GM21381 (cell line): Measurements from ENCODE around the gene PIWIL4.
"Not testable (repeated sequence)": the region's sequence is repeated elsewhere in the genome, so short reads cannot be mapped to it uniquely, and the experiment has no call there.

Source experiments
- ATAC-seq: cut with Tn5 transposase; IDR thresholded peaks from one replicate; pipeline ENCODE4 v1.9.1; 2021; ENCODE audit warnings: mild to moderate bottlenecking, moderate library complexity; ENCODE audit not compliant: unreplicated experiment

PIWIL4 gene

DNA sequence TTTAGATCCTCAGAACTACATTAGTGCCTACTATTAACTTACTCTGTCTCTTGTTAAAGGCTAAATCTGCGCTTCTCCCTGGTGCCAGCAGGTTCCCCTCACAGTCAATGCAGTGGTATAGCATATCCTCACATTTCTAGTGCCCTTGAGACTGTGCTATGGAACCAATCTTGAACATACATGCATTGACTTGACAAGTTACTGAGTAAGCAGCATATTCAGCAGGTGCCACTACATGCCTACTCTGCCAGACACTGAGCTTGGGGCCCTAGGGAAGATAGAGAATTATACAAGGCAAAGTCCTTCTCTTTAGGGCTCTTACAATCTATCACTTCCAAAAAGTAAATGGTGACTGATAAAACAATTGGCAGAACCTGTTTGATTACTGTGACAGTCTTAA lies 20.3 kb upstream of the PIWIL4 start:
- ATAC-seq, result no peak

DNA sequence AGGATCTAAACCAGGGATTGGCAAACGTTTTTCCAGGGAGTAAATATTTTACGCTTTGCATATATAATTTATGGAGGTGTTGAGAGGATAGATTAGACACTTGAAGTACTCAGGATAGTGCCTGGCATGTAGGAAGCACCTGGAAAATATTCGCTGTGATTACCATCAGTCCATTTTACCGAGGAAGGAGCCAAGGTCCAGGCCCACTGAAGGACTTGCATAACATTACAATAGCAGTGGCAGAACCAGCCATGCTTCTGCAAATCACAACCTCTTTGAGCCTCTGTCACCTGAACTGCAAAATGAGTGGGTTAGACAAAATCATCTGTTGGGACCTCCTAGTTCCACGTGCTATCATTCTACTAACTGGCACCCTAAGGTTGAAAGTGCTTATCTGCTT lies 18.0 kb upstream of the PIWIL4 start:
- no peak for ATAC-seq

DNA sequence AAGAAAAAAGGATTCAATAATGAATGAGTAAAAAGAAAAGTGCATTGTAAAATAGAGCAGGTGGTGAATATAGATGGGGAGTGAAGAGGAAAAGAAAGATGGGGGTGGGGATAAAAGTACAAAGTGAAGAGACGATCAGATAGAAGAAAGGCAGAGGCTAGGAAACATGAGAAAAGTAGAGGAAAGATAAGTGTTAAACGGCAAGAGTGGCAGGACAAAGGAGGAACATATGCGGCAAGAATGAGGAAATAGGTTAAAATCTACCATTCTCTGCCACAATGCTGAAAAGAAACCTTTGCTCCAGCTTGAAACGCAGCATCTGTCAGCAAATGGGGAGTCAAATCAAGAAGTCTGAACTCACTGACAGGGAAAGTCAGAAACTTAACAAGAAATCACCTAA lies 16.7 kb upstream of the PIWIL4 start:
- no peak for ATAC-seq

DNA sequence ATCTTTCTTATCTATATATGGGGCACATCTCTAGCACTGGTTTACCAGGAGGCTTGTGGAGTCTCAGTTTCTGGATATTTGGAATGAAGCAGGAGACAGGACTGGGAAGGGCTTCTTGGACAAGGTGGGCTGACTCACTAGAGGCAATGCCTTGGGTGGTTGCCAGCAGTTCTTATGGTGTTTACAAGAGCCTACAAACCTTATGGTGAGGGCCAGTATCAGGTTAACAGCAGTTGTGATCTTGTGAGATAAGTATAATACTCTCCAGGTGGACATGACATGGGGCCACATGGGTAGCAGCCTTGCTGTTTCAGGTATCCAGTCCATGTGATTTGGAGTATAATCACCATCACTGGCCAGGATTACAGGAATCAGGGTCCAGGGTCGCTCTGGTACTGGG lies 13.2 kb upstream of the PIWIL4 start:
- no peak for ATAC-seq

DNA sequence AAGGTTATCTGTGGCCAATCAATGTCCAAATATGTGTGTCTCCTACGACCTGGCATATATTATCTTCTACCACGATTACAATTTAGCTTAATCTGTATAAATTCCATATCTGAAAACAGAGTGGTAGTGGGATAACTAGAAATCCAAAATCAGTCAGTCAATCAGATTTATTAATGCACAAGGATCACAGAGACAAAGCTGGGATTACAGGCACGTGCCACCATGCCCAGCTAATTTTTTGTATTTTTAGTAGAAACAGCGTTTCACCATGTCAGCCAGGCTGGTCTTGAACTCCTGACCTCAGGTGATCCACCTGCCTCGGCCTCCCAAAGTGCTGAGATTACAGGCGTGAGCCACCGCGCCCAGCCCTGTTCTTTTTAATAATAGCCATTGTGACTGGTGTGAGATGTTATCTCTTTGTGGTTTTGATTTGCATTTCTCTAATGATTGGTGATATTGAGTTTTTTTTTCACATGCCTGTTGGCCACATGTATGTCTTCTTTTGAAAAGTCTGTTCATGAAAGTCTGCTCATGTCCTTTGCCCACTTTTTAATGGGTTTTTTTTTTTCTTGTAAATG lies 11.3 kb upstream of the PIWIL4 start:
- not testable (repeated sequence) for ATAC-seq

DNA sequence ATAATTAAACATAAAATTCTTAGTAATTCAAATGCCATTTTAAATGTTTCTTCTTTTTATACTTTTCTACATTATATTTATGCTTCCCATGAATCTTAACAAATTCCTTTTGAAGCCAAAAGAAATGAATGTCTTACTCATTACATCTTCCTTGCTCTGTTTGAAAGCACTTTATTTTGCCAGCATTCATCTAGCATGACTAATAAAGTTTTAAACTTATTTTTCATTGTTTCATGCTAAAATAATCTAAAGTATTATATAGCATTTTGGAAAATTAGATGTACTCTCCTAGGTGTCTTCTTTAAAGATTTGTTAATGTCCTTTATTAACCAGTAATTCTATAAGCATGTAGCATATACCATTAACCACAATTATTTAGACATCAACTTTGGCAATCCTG lies 9.7 kb upstream of the PIWIL4 start:
- no peak for ATAC-seq

DNA sequence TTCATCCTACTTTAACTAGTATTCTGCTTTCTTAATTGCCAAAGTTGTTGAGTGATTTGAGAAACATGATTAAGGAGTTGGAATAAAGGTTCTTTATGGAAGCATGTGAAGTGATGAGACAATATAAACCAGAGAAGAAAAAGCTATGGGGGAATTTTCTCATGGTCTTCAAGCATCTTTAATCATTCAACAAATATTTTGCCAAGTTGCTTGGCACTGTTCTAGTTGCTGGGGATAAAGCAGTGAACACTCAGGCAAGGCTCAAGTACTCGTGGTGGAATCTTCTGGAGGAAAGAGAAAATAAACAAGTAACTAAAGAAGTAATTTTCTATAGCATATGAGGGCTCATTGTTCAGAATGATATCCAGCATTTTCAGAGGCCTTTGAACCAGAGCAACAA lies 9.2 kb upstream of the PIWIL4 start:
- peak; percentile 12 for ATAC-seq

DNA sequence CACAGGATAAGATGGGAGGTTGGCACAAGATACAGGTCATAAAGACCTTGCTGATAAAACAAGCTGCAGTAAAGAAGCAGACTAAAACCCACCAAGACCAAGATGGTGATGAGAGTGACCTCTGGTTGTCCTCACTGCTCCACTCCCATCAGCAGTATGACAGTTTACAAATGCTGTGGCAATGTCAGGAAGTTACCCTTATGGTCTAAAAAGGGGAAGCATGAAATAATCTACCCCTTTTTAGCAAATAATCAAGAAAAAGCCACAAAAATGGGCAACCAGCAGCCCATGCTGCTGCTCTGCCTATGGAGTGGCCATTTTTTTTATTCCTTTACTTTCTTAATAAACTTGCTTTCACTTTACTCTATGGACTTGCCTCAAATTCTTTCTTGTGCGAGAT lies 8.7 kb upstream of the PIWIL4 start:
- peak; percentile 44 for ATAC-seq

DNA sequence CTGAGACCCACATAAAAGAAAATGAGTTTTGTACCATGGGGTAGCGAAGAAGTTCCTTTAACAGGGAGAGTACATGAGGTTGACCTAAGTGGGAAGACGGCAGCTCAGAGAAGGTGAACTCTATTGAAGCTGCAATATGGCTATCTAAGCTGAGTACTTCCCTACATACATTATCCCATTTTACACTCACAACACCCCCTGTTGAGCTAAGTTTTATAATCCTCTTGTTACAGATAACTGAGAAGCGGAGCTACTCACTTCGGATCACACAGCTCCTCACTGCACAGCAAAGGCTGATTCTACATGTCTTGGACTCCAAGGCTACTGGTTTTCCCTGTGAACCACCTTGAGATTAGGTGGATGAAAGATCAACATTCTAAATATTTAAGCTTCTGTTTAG lies 8.2 kb upstream of the PIWIL4 start:
- ATAC-seq, result no peak

DNA sequence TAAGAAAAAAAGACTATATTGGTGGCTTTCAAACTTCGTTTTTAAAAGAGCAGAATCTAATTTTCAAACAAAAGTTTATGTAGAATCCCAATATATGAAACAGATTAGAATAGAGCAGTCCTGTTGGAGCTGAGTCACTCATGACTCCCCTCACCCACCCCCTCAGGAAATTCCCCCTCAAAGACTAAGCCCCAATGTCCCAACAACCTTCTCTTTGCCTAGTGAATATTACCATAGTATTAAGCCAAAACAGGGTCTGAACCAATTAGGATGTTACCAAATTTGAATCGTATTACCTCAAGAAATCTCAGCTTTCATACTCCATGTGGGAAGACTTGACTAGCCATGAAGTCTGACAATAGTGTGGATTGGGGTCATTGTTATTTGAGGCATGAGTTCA lies 7.8 kb upstream of the PIWIL4 start:
- ATAC-seq, result no peak

DNA sequence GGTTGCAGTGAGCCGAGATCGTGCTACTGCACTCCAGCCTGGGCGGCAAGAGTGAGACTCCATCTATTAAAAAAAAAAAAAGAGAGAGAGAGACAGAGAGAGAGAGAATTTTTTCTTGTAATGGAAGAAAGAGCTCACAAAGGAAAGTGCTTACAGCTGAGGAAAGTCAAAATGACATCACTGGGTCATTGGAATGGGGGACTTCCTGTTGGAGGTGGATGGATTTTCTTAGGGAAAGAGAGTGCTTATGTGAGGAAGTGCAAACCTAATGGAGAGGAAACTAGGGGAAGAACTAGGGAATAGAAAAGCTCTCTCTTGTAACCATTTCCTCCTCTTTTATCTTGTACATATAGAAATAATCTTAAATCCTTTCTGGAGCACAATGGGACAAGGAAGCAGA lies 6.3 kb upstream of the PIWIL4 start:
- no peak for ATAC-seq

DNA sequence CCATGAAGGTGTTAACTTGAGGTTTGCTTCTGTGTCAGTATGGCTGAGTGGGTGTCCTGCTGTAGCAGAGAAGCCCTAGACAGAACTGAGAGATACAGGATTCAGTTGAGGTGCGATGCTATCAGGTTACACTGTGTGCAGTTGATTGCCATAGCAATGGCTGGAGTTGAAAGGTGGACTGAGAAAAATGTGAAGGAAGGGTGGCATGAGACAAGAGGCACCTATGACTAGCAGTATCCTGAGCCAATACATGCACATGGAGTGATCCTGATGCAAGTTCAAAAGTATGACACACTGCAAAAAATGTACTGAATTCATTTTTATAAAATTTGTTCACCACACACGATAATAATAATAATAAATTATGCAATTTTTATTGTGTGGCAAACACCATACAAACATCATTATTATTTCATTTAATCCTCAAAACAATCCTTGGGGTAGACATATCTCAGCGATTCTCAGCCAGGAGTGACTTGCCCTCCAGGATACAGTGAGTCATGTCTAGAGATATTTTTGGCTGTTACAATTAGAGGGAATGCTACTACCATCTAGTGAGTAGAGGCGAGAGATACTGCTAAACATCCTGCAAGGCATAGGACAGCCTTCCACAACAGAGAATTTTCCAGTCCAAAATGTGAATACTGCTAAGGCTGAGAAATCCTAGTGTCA lies 3.9 kb upstream of the PIWIL4 start:
- no peak for ATAC-seq

DNA sequence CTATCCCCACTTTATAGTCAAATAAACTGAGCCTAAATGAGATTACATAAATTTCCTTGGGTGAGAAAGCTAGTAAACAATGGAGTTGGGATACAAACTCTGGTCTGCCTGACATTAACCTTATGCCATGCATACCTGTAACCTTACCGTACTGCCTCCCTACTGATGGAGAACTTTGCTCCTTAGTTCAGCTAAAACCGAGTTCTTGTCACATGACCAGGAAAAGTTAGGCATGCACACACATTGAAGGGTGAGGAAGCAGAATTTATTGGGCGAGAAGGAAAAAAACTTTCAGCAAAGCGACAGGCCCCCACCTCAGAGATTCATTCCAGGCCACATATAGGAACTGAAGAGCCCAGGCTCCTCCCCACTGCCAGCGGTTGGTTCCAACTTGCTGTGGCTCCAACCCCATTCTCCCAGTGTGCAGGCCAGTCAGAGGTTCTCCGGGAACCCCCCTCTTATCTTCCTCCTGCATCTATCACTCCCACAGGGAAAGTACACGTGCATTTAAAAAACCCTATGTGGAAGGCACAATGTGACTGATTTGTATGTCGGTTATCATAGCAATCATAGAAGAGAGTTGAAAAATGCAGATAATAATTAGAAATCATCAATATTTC lies 3.2 kb upstream of the PIWIL4 start:
- ATAC-seq, result no peak

DNA sequence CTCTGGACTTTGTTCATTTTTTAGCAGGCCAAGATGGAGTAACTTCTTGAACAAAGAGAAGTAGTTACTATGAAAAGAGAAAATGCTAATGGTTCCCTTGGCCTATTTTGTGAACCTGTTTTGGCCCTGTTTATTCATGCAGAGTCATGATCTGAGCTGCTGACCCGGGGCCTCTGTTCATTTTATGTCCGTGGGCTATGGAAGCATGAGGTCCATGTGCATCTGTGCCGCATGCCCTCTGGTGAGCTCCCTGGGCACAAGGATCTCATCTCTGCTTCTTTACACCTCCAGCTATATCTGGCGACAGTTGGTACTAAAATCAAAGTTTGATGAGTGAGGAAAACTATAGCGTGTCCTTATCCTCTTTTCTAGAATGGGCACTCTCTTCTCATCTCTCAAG lies 1.0 kb downstream of the PIWIL4 start:
- ATAC-seq, result no peak

DNA sequence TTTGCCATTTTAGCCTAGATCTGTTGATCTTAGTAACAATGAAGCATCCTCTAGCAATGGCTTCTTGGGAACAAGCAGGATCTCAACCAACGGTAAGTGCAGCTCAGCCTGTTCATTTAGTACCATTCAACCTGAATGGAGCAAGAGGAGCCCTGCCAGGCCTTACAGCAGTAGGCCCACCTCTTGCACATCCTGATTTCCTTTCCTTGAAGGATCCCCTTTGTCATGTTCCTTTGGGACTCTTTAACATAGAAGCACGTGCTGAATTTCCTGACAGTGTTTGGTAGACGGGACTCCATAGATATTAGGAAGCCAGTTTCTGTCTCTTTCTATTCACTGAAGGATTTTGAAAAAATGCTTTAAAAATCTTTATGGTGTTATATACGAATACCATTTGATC lies 1.5 kb downstream of the PIWIL4 start:
- no peak for ATAC-seq

DNA sequence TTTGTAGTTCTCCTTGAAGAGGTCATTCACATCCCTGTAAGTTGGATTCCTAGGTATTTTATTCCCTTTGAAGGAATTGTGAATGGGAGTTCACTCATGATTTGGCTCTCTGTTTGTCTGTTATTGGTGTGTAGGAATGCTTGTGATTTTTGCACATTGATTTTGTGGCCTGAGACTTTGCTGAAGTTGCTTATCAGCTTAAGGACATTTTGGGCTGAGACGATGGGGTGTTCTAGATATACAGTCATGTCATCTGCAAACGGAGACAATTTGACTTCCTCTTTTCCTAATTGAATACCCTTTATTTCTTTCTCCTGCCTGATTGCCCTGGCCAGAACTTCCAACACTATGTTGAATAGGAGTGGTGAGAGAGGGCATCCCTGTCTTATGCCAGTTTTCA lies 5.8 kb downstream of the PIWIL4 start:
- ATAC-seq, result not testable (repeated sequence)

DNA sequence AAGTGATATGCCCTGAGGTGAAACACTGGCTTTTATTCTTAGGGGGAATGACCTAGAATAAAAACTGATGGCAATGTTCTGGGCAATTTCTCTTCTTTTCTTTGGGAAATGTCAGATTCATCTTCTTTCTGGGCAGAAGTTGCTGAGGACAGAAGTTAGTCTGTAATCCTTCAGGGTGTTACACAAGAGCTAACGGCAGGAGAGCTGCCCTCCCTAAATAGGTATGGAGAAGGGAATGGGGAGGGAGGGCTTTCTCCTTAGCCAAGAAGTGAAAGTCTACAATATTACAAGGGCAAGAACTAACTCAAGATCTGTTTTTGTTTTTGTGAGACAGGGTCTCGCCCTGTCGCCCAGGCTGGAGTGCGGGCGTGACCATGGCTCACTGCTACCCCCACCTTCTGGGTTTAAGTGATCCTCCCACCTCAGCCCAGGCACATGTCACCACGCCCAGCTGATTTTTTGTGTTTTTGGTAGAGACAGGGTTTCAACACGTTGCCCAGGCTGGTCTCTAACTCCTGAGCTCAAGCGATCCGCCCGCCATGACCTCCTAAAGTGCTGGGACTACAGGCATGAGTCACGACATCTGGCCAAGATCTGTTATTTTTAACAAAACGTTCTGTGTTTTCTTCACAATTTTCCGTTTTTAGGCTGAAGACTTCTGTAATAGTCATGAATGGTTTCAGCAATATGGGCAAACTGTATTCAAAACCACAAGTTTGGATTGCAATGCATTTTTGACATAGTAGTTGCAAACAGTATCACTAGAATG lies 7.2 kb downstream of the PIWIL4 start:
- ATAC-seq, result no peak

DNA sequence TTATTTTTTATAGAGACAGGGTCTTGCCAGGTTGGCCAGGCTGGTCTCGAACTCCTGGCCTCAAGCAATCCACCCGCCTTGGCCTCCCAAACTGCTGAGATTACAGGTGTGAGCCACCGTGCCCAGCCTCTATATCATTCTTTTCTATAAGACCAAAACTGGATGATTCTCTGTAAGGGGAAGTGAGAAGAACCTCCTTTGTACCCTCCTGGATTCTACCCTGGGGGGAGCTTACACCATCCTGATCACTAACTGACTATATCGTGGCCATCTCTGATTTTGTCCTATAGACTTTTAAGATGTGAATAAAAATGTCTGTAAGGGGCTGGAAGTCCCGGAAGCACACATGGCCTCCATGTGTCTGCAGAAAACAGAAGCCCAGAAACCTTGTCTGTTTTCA lies 9.1 kb downstream of the PIWIL4 start:
- ATAC-seq, result no peak

DNA sequence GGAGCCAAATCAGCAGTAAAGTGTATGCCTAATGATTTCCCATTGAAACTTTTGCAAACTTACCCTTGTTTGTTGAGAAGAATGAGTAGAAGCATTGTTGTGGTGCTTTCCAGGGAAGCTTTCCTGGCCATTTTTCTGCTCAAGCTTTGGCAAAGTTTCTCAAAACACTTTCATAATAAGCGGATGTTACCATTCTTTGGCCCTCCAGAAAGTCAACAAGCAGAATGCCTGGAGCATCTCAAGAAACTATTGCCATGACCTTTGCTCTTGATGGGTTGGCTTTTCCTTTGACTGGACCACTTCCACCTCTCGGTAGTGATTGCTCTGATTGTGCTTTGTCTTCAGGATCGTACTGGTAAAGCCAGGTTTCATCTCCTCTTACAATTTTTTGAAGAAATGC lies 10.7 kb downstream of the PIWIL4 start:
- no peak for ATAC-seq

DNA sequence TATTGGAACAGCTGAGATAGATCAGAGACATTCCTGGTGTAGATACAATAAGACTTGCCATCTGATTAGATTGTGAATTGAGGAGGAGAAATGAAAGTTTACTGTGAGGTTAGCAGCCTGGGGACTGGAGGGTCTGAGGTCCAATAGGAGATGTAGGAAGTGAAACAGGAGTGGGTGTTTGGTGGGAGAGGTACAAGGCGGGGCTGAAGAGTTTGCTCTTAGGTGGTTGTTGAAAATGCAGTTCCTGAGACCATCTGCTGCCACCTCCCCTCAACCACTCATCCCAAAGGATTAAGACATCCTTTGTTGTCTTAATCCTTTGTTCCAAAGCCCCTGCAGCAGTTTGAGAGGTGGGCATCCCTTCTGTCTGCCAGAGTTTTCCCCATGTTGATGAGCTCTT lies 14.8 kb downstream of the PIWIL4 start:
- no peak for ATAC-seq

DNA sequence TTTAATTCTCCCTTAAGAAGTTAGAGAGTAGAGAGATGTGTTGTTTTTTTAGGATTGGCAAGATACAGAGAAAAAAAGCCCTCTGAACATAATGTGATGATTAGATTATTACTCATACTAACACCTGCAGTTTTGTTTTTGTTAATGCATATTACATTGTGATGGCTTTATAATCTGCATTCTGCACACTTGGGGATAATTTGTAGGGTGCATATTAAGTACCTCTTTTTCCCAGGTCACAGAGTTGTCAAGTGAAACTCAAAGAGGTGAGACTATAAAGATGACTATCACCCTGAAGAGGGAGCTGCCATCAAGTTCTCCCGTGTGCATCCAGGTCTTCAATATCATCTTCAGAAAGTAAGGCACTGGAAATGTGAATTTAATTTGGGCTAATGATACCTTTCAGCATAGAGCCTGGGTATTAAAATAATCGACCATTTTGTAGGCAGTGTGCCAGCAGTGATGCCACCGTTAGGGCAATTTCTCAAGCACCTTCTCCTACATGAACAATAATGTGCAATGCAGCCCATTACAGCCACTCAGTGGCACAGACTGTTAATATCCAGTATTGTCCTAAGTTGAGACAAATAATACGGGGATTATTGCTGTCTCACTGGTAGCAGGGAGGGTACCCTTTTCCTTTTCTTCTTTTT lies 16.2 kb downstream of the PIWIL4 start:
- ATAC-seq, result no peak
